Mucosa of descending colon (tissue), 3 donors: Measurements from ENCODE around the gene FNBP1L. TPM values are rescaled to one million over a fixed set of nuclear protein-coding genes. Genes with fewer than 3 reads are reported as not detected.
"Not testable (repeated sequence)": the region's sequence is repeated elsewhere in the genome, so short reads cannot be mapped to it uniquely, and the experiment has no call there.

Source experiments
- ATAC-seq: fragments of 200-7000 bp; cut with Tn5 transposase; one replicate; pipeline ENCODE4 v1.9.1; 2020; ENCODE audit warnings: mild to moderate bottlenecking, moderate library complexity
- DNase-seq, 3 donors: peaks; one replicate each; pipeline ENCODE4 v3.0.0-alpha.2; 2020
- H3K36me3 ChIP-seq: fragments of 200-600 bp; one replicate; pipeline ENCODE4 v1.8.0; 2021; ENCODE audit warnings: low read depth, mild to moderate bottlenecking
- H3K4me1 ChIP-seq: fragments of 200-600 bp; one replicate; pipeline ENCODE4 v1.8.0; 2021; ENCODE audit warnings: low read depth, mild to moderate bottlenecking
- H3K4me3 ChIP-seq: fragments of 200-600 bp; one replicate; pipeline ENCODE4 v1.8.0; 2021; ENCODE audit warnings: mild to moderate bottlenecking
- H3K9me3 ChIP-seq: fragments of 200-600 bp; one replicate; pipeline ENCODE4 v1.8.0; 2021; ENCODE audit warnings: mild to moderate bottlenecking
- CTCF ChIP-seq: fragments of 200-600 bp; IDR thresholded peaks from one replicate; pipeline ENCODE4 v1.8.0; 2022; ENCODE audit warnings: antibody characterized with exemption, mild to moderate bottlenecking
- intact Hi-C, 2 donors: fragments of 100-400 bp; cut with DNase I in 1 of 2; cut with micrococcal nuclease in 1 of 2; formaldehyde crosslinking; loops; one replicate each; pipeline versions ENCODE4 v1.11.0 to v1.11.1; 2022; cut with DNase I, micrococcal nuclease
- total RNA-seq, 3 donors: library from RNA; stranded (reverse); fragmentation: NEBNext Ultra II Directional in 2 of 3; extraction: Animal tissue kit (Norgen Biotek cat#: 25700) in 2 of 3; gene quantifications; one replicate each; pipeline versions ENCODE4 v1.2.1 to v1.2.4, GENCODE V29; 2021 to 2023
- donor health status: DM: no; HTN: no; CAD: no; lungs with moderate emphysema.
- donor health status: DM: no; HTN: no; CAD: no.
- donor health status: DM: no; HTN: yes; CAD: no.

The FNBP1L gene
- total RNA-seq, 3 donors from 2014 or later, result 32.7 to 49.1 (median 44.4) TPM

GRCh38 chr1:93474321-93474720 lies 26.4 kb downstream of the FNBP1L start:
- intact Hi-C loops, result no loop called here
- no peak for ATAC-seq
- Histone ChIP-seq H3K36me3 (no peaks in the 10 kb centered on the region), H3K4me3 (no peak overlapping the region), H3K4me1 (no peaks in the 10 kb centered on the region), H3K9me3 (peaks cover 13% of the 10 kb centered on the region)
- TF ChIP-seq CTCF, result no peak
- no peak for DNase-seq

GRCh38 chr1:93475681-93476080 lies 27.8 kb downstream of the FNBP1L start:
- no peak for TF ChIP-seq CTCF
- Histone ChIP-seq H3K36me3 (no peaks in the 10 kb centered on the region), H3K9me3 (peaks cover 16% of the 10 kb centered on the region), H3K4me3 (no peak overlapping the region), H3K4me1 (no peaks in the 10 kb centered on the region)
- DNase-seq, result no peak
- intact Hi-C loops, result no loop called here
- ATAC-seq, result no peak

- H3K4me1 ChIP-seq, DNase-seq, H3K36me3 ChIP-seq, H3K4me3 ChIP-seq, ATAC-seq, intact Hi-C loops: not testable (repeated sequence)
- peaks cover 16% of the 10 kb centered on the region for H3K9me3 ChIP-seq
Observed at GRCh38 chr1:93479133-93479745, 31.3 kb downstream of the FNBP1L start.

- H3K36me3 ChIP-seq, ATAC-seq, H3K4me3 ChIP-seq, H3K4me1 ChIP-seq, DNase-seq, intact Hi-C loops: not testable (repeated sequence)
- H3K9me3 ChIP-seq, result peaks cover 16% of the 10 kb centered on the region
Observed at GRCh38 chr1:93481899-93482298, 34.0 kb downstream of the FNBP1L start.

GRCh38 chr1:93483200-93483599 lies 35.3 kb downstream of the FNBP1L start:
- H3K4me3 ChIP-seq, result no peak overlapping the region
- intact Hi-C loops, result no loop called here
- H3K4me1 ChIP-seq, result peaks cover 3% of the 10 kb centered on the region
- DNase-seq (no peak), ATAC-seq (no peak)
- H3K9me3 ChIP-seq, result peaks cover 12% of the 10 kb centered on the region
- H3K36me3 ChIP-seq, result no peaks in the 10 kb centered on the region
- no peak for TF ChIP-seq CTCF

- Histone ChIP-seq H3K4me1 (peaks cover 3% of the 10 kb centered on the region), H3K9me3 (peaks cover 8% of the 10 kb centered on the region), H3K4me3 (no peak overlapping the region), H3K36me3 (no peaks in the 10 kb centered on the region)
- DNase-seq (no peak), ATAC-seq (no peak)
- TF ChIP-seq CTCF, result no peak
- intact Hi-C loops, result no loop called here
Observed at GRCh38 chr1:93483606-93484005, 35.7 kb downstream of the FNBP1L start.

- no peak for ATAC-seq
- DNase-seq, result no peak
- intact Hi-C loops, result no loop called here
- TF ChIP-seq CTCF, result no peak
- no peak overlapping the region for H3K4me3 ChIP-seq
- peaks cover 3% of the 10 kb centered on the region for H3K4me1 ChIP-seq
- H3K36me3 ChIP-seq, result no peaks in the 10 kb centered on the region
- H3K9me3 ChIP-seq, result no peaks in the 10 kb centered on the region
Observed at GRCh38 chr1:93488207-93488606, 40.3 kb downstream of the FNBP1L start.
